ENCODE measurements around the gene MAD2L2. TPM values are rescaled to one million over a fixed set of nuclear protein-coding genes. Genes with fewer than 3 reads are reported as not detected.

Gene MAD2L2
- total and polyA plus RNA-seq, 9 of the 15 experiments (the other 6 are each of a cell fraction or from before 2014, with no cell fraction given), result 12.4 to 286 (median 143) TPM

GRCh38 chr1:11650331-11650991 is 30.5 kb downstream of the MAD2L2 start (continued):
- TF ChIP-seq MGA (IDR thresholded peaks at IDR 0.05) (peak; percentile 63), EP300 (IDR thresholded peaks at IDR 0.05; ENCODE audit: low read length) (no peak), HBP1 (CRISPR knock-in tag; IDR thresholded peaks at IDR 0.05) (no peak), SRSF7 (optimal IDR thresholded peaks at IDR 0.05; ENCODE audit: low read depth, low read length) (no peak), HMBOX1 (IDR thresholded peaks at IDR 0.05) (no peak), KLF1 (tag; IDR thresholded peaks at IDR 0.05) (no peak), CHCHD3 (CRISPR knock-in tag; IDR thresholded peaks at IDR 0.05) (no peak), TFAP4 (CRISPR knock-in tag; IDR thresholded peaks at IDR 0.05; ENCODE audit: borderline replicate concordance) (peak; percentile 78), NR2F6 (CRISPR knock-in tag; IDR thresholded peaks at IDR 0.05) (no peak), HES1 (IDR thresholded peaks at IDR 0.05; ENCODE audit: low read depth) (no peak)
